ENCODE measurements around the gene EPB41L1.
A peak's percentile ranks its signal among the peaks of the same experiment; 100 is the strongest.

EPB41L1 gene

DNA sequence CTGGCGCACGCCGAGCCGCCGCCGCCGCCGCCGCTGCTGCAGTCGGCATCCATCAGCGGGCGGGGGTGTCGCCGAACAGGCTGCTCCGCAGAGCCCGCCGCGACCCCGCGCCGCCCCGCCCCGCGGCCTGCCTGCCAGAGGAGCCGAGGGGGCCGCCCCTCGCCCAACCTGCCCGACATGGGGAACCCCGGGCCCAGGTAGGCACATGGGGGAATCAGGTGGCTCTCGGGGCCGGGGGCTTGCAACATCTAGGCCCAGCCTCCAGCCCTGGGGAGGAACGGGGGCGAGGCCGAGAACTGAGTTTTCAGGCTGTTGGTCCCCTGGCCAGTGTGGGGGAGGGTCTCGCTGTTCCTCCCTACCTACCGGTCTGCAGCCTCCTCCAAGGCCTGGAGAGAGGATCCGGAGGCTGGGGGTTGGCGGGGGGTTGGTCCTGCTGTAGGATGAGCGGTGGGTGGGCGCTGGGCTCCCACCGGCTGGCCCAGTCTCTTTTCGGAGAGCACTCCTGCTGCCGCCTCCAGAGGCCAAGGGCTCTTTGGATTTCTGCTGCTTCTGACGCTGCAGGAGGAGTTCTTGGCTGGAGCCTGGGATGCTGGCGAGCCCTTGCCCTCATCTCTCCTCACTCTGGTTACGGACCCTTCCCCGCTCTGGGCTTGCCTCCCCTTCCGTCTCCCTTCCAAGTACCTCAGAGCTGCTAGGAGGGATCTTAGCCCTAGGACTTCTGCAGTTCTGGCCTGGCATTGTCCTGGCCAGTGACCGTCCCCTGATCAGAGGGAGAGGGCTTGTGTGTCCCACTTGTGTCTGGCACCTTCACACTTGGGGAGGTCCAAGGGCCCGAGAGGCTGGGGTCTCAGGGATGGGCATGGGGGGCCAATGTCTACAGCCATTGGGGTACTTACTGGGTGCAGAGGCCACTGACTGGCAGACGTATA lies at the start of gene EPB41L1:
Gene EPB41L1 (plus strand): TSS at position 41 of the 929 bp plus-strand sequence. CDS start 19,038 bp downstream, outside the sequence.
- intact Hi-C loops (cut with DNase I): loop anchor here (10.0 kb wide), 1 partner anchor 100 kb away; no protein-coding TSS in a partner anchor
- DNase-seq: peak in 24 of 42 donors; percentile 19 to 67 (median 36)

DNA sequence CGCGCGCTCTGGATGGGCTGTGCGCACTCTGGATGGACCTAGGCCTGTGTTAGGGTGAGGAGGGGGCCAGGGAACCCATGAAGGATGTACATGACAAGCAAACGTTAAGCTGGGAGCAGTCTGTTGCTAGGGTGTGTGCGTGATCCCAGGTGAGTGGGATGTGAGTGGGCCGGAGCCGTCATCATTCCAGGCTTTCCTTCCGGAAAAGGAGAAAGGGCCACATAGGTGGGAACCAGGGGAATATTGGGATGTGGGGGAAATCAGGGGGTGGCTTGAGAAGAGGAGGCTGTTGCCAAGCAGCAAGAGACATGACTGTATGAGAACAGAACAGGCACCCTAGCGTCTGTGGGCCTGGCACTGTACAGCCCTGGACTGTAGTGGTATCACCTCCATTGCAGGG lies 49.7 kb upstream of the EPB41L1 start:
- intact Hi-C loops (cut with DNase I): no loop called here
- DNase-seq: peak in 34 of 42 donors; percentile 25 to 85 (median 65)

DNA sequence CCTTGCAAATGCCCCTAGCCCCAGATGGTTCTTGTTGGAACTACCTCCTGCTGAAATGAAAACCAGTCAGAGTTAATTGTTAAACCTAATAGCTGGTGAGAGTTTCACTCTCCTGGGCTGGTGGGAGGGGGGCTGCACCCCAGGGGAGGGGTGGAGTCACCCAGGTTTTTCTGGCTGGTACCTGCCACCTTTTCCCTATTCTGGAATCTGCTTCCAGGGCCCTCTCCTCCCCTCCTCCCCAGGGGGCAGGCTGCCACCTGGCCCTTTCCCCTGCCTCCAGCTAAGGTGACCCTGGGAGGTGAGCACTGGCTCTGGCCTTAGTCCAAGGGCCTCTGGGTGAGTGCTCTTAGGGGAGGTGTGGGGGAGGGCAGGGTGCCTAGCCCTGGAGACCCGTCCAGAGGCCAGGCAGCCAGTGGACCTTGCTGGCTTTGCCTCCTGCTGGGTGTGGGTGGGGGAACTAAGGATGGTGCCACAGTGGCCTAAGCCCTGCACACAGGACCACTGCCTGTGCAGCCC lies 48.8 kb upstream of the EPB41L1 start:
- intact Hi-C loops (cut with DNase I): no loop called here
- no peak for DNase-seq

DNA sequence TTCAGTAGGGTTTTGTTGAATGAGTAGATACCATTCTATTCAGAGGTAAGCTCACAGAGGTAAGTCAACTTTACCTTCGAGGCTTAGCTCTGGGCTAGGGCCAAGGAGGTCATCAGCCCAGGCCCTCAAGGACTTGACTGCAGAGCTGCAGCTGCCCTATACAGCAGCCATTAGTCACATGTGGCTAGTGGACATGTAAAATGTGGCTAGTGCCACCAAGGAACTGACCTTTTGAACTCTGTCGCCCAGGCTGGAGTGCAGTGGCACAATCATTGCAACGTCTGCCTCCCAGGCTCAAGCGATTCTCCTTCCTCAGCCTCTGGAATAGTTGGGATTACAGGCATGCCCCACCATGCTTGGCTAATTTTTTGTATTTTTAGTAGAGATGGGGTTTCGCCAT lies 47.9 kb upstream of the EPB41L1 start:
- no peak for DNase-seq
- intact Hi-C loops (cut with DNase I): no loop called here

DNA sequence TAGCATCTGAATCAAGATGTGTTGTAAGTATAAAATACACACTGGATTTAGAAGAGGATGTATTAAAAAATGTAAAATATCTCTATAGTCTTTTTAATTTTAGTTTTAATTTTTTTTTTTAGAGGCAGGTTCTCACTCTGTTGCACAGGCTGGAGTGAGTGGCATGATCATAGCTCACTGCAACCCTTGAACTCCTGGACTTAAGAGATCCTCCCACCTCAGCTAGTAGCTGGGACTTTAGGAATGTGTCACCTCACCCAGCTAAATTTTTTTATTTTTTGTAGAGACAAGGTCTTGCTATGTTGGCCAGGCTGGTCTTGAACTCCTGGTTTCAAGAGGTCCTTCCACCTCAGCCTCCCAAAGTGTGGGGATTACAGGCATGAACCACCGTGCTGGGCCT lies 46.7 kb upstream of the EPB41L1 start:
- intact Hi-C loops (cut with DNase I): no loop called here
- DNase-seq: no peak

DNA sequence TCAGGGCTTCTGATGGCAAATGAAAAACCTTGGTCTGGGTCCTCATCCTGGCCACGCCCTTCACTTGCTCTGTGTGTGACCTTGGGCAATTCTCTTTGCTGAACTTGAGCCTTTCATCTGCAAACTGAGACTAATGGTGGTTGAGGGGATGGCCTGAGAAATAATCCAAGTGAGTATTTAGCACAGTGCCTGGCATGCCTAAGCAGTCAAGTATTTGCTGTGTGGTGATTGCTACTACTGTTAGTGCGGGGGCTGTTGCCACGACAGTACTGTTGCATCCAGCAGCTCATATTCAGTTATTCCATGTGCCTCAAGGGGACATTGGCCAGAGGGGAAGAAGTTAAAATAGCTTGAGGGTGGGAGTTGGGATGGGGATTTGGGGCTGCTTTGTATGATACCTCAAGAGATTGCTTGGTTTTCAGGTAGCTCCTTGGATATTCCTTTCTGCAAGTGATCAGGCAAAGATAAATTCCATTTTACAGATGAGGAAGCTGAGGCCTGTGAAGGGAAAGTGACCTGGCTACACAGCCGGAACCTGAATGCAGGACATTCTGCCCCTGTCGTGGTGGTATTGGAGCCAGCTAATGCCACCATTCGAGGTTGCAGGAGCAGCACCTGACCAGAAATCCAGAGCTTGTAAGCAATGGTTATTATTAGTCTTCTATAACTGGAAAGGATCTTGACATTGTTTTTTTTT lies 45.1 kb upstream of the EPB41L1 start:
- intact Hi-C loops (cut with DNase I): no loop called here
- no peak for DNase-seq

DNA sequence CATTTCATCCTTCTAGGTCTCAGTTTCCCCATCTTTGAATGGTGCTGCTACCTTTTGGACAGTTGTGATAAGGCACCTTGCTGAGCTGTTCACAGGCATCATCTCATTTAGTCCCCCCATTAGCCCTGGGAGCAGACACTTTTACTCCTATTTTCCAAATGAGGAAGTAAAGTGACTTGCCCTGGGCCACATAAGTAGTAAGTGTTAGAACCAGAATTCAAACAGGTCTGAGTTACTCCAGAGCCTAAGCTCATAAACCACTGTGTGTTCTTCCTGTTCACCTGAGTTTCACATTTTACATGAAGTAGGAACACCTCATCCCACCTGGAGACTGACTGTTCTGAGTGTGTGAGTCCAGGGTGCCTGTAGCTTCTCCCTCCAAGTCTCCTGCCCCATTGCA lies 43.5 kb upstream of the EPB41L1 start:
- intact Hi-C loops (cut with DNase I): no loop called here
- DNase-seq: no peak

DNA sequence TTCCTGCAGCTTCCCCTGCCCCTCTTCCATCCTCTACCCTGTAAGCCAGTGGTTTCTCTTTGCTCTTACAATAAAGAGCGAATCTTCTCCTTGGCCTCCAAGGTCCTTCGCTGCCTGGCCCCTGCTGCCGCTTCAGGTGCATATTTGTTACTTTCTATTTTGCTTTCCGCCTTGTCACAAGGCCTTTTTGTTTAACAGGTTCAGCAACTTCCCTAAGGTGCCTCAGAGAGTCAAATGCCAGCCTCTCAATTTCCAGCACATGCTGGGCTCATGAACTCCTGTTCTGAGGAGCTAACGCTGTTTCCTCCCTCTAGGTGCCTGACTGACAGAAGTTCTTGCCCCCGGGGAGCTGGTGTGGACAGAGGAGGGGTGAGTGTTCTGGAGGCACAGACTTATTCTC lies 42.4 kb upstream of the EPB41L1 start:
- intact Hi-C loops (cut with DNase I): no loop called here
- no peak for DNase-seq

DNA sequence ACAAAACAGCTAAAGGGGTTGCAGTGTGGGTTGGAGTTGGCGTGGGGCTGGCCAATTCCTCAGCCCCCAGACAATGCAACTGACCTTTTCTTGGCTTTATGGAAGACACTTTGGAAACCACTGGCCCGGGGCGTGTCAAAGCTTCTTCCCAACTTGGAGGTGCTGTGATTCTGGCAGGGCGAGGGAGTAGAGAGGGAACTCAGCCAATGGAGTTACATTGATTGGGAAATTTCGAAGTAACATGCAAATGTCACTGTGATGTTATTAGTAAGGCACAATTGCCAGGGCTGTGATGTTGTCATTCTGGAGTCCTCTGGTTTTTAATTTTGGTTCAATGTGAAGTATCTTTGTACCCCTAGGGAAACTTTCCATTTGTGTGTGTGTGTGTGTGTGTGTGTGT lies 41.5 kb upstream of the EPB41L1 start:
- peak in 12 of 42 donors; percentile 28 to 69 (median 55) for DNase-seq
- intact Hi-C loops (cut with DNase I): no loop called here

DNA sequence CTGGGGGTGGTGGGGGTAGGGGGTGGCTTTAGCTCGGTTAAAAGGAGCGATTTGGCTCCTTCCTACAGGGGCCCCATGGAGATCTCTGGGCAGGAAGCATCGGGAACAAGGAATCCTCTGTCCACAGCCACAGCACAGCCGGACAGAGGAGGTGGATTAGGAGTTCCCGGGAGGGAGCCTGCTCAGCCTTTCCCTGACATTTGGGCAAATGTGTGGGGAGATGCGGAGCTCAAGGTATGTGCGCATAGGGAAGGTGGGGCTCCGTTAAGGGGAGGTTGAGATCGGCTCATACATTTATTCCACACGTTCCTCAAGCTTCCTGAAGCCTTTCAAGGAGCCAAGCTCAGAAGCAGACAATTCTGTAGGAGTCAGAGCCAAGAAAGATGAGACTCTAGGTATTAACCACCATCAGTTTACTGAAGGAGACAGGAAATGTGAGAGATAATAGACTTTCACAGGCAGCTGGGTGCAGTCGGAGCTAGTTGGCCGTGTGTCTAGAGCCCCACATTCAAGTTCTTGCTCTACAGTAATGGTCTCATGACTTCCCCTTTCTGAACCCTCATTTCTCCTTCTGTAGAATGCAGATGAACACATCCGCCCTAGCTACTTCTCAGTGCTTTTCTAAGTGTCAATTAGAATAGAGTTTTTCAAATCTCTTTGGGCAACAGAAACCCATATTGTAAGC lies 40.8 kb upstream of the EPB41L1 start:
- intact Hi-C loops (cut with DNase I): no loop called here
- DNase-seq: peak in 10 of 42 donors; percentile 24 to 55 (median 40)

DNA sequence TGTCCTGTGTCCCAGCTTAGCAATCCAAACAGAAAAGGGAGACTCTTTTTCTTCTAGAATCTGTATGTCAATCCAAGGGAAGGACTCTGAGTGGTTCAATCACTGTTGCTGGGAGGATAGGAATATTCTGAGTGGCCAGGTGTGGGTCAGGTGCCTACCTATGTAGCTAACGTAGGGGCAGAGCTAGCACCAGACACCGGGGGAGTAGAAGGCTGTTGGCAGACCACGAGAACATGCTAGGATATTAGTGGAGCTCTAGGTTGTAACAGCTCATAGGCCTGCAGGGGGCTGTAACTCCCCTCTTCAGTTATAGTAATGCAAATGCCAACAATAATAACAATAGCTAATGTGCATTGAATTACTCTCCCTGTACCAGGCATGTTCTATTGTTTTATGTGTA lies 39.8 kb upstream of the EPB41L1 start:
- no peak for DNase-seq
- intact Hi-C loops (cut with DNase I): no loop called here

DNA sequence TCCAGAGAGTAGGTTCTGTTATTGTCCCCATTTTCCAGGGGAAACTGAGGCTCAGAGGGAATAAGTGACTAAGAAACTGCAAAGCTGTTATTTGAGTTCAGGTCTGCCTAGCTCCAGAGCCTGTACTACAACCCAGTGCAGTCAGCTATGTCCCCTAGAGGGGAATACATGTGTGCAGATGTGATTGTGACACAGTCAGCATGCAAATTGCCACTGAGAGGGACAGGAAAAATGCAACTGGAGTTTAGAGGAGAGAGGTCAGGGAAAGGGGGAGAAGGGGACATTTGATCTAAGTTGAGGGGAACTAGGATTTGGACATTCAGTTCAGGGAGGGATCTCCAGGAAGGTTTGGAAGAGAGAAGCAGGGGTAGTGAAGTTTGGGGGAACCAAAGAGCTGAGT lies 38.6 kb upstream of the EPB41L1 start:
- intact Hi-C loops (cut with DNase I): no loop called here

DNA sequence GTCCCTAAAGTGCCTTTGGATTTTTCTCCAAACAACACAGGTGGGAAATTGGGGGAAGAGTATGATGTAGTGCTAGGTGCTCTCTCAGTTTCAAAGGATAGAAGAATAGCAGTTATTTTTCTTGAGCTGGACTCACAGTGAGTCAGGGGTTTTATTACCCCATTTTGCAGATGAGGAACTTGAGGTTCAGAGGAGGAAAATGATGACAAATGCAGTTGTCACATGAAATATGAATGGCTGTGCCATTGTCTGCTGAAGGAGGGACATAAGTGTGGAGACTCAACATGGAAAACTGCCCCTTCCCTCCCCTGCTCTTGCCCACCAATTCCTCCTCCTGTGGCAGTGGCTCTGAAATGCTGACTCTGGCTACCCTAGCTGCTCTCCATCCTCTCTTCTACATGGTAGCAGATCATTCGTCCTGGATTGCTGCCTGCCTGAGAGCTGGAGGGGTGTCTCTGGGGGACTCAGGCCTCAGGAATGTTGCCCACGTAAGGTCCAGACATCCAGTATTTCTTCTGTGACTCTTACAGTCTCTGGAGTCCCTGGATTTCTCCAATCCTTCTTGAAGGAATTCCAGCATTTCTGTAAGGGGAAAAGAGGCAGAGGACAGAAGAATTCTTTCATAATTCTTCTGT lies 37.6 kb upstream of the EPB41L1 start:
- no peak for DNase-seq
- intact Hi-C loops (cut with DNase I): no loop called here

More for the DNA sequence above, 38.6 kb upstream of the EPB41L1 start:
- DNase-seq: no peak

DNA sequence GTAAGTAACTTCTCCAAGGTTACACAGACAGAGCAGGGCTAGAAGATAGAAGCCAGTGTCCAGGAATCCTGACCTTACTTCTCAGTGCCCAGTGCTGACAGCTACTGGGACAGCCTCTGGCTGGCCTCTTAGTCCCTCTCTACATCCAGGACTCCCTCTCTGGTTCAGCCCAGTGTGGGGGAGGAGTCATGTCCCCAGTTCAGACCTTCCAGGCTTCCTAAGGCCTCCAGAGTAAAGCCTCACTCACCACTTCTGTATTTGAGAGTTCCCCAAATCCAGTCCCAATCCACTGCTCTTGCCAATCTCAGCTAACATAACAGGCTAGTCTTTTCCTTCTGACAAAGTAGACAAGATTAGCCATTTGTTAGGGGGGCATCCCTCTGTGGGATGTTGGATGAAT lies 36.9 kb upstream of the EPB41L1 start:
- no peak for DNase-seq
- intact Hi-C loops (cut with DNase I): no loop called here

DNA sequence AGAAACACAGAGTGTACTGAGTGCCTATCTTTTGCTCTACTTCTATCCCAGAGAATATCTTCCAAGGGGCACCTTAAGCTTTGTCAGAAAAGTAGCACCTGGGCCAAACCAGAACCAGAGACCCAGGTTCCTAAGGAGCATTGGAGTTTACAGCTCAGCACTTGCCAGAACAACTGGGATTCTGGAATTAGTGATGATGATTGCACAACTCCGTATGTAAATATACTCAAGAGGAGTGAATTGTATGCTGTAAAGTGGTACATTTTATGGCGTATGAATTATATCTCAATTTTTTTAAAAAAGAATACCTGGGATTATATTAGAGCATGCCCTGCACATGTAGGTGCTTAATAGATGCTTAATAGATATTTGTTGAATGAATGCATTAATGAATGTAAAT lies 36.2 kb upstream of the EPB41L1 start:
- intact Hi-C loops (cut with DNase I): no loop called here
- DNase-seq: no peak

DNA sequence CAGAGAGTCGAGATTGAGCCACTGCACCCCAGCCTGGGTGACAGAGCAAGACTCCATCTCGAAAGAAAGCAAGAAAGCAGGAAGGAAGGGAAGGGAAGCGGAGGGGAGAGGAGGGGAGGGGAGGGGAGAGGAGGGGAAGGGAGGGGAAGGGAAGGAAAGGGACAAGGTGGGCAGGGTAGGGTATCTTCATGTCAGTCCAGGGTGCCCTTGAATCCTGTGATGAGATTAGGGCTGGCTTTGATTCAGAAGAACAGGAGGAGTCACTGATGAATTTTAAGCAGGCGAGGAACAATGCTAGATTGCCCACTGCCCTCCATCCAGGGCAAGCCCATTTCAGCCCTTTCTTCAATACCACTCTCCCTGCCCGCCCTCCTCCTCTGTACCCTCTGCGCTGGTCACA lies 35.0 kb upstream of the EPB41L1 start:
- DNase-seq: no peak
- intact Hi-C loops (cut with DNase I): no loop called here

DNA sequence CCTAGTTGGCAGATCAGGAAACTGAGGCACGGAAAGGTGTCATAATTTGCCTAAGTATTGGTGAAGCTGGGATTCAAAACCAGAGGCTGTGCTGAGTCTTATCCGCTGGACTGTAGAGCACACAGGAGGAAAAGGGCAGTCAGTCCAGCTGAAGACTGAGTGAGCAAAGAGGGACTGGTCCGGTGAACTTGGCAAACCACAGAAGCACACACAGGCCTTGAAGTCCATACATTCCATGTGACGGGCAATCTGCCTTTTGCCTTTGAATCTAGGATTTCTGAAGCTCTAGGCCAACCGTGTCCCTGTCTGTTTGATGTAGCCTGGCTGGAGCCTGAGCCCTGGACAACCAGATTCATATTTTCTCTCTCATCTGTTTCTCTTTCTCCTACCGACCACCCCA lies 34.3 kb upstream of the EPB41L1 start:
- no peak for DNase-seq
- intact Hi-C loops (cut with DNase I): no loop called here

DNA sequence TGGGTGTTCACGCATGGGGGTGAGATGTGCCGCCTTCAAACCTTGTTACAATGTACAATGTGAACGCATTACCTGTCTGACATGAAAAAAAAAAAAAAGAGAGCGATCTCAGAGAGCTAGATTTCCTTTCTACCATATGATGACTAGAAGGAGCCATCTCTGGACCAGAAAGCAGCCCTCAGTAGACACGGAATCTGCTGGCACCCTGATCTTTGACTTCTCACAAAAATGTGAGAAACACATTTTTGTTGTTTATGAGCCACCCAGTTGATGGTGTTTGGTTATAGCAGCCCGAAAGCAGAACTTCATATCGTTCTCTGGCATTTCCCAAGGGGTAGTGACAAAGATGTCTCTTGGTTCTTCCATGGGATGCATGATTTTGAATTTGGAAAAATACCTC lies 33.5 kb upstream of the EPB41L1 start:
- no peak for DNase-seq
- intact Hi-C loops (cut with DNase I): no loop called here
